GM23338 (cell line): ENCODE data around the gene CNTN1. TPM values are rescaled to one million over a fixed set of nuclear protein-coding genes. Genes with fewer than 3 reads are reported as not detected.

ENCODE experiments used
- ATAC-seq: fragments of 200-7000 bp; cut with Tn5 transposase; 3 replicates; pipeline ENCODE4 v1.9.1; 2020
- DNase-seq: peaks from one replicate; pipeline ENCODE4 v3.0.0-alpha.2; 2015; ENCODE audit warnings: low spot score
- H2AFZ ChIP-seq: fragments of 200-600 bp; sonication (generic); 2 replicates; pipeline ENCODE4 v1.8.0; 2016; ENCODE audit warnings: antibody characterized with exemption, mild to moderate bottlenecking, moderate library complexity
- H3F3A ChIP-seq: fragments of 200-600 bp; sonication (generic); replicated peaks from 2 replicates; pipeline ENCODE4 v1.8.0; 2017; ENCODE audit warnings: antibody characterized with exemption, mixed run types, low read depth
- H3K27ac ChIP-seq: fragments of 200-600 bp; sonication (generic); 2 replicates; pipeline ENCODE4 v1.6.1; 2016; ENCODE audit warnings: low read depth
- H3K27me3 ChIP-seq: fragments of 200-600 bp; sonication (generic); 2 replicates; pipeline ENCODE4 v1.8.0; 2016; ENCODE audit warnings: mild to moderate bottlenecking, mixed run types, moderate library complexity; ENCODE audit not compliant: insufficient read depth
- H3K36me3 ChIP-seq: fragments of 200-600 bp; sonication (generic); 2 replicates; pipeline ENCODE4 v1.8.0; 2016; ENCODE audit warnings: mild to moderate bottlenecking; ENCODE audit not compliant: insufficient read depth
- H3K4me1 ChIP-seq: fragments of 200-600 bp; sonication (generic); 2 replicates; pipeline ENCODE4 v1.8.0; 2016; ENCODE audit warnings: mild to moderate bottlenecking, moderate library complexity; ENCODE audit not compliant: insufficient read depth
- H3K4me2 ChIP-seq: fragments of 200-600 bp; sonication (generic); 2 replicates; pipeline ENCODE4 v1.7.1; 2017; ENCODE audit warnings: mixed run types
- H3K4me3 ChIP-seq: fragments of 200-600 bp; sonication (generic); 2 replicates; pipeline ENCODE4 v1.6.1; 2016; ENCODE audit warnings: mixed run types
- H3K79me2 ChIP-seq: fragments of 200-600 bp; sonication (generic); replicated peaks from 2 replicates; pipeline ENCODE4 v1.8.0; 2017; ENCODE audit warnings: mild to moderate bottlenecking; ENCODE audit not compliant: insufficient read depth
- H3K9me2 ChIP-seq: fragments of 200-600 bp; sonication (generic); 2 replicates; pipeline ENCODE4 v1.8.0; 2017; ENCODE audit not compliant: insufficient read depth
- H4K20me1 ChIP-seq: fragments of 200-600 bp; sonication (generic); replicated peaks from 2 replicates; pipeline ENCODE4 v1.8.0; 2017; ENCODE audit warnings: mild to moderate bottlenecking; ENCODE audit not compliant: insufficient read depth
- H3K27ac Mint-ChIP-seq: 2 replicates; pipeline ENCODE4 v1.8.0; 2020; ENCODE audit warnings: inconsistent platforms, mild to moderate bottlenecking, moderate library complexity, mixed read lengths
- H3K27me3 Mint-ChIP-seq: 3 replicates; pipeline ENCODE4 v1.8.0; 2022; ENCODE audit warnings: low read depth, mild to moderate bottlenecking, moderate library complexity, mixed read lengths, inconsistent platforms; ENCODE audit not compliant: insufficient read depth, poor library complexity
- H3K36me3 Mint-ChIP-seq: 3 replicates; pipeline ENCODE4 v1.8.0; 2021; ENCODE audit warnings: low read depth, mild to moderate bottlenecking, inconsistent platforms, moderate library complexity, mixed read lengths
- H3K4me1 Mint-ChIP-seq: 3 replicates; pipeline ENCODE4 v1.8.0; 2020; ENCODE audit warnings: mild to moderate bottlenecking, inconsistent platforms, mixed read lengths
- H3K4me3 Mint-ChIP-seq: 3 replicates; pipeline ENCODE4 v1.8.0; 2021; ENCODE audit warnings: moderate library complexity, mild to moderate bottlenecking, inconsistent platforms, mixed read lengths
- H3K9me3 Mint-ChIP-seq: 3 replicates; pipeline ENCODE4 v1.8.0; 2020; ENCODE audit warnings: moderate library complexity, mild to moderate bottlenecking, inconsistent platforms, mixed read lengths
- CTCF ChIP-seq, 2 experiments: fragments of 200-600 bp in 1 of 2; sonication (generic) in 1 of 2; conservative IDR thresholded peaks; 2 replicates each; pipeline versions ENCODE4 v1.5.1 to v1.6.1; 2016 to 2017; ENCODE audit warnings: antibody characterized with exemption in 2 of 2, low read depth in 2 of 2, mild to moderate bottlenecking in 2 of 2, moderate library complexity in 1 of 2
- EZH2 ChIP-seq: fragments of 200-600 bp; sonication (generic); IDR thresholded peaks from one replicate; pipeline ENCODE4 v1.8.0; 2017; ENCODE audit warnings: antibody characterized with exemption, mild to moderate bottlenecking, low read depth; ENCODE audit not compliant: unreplicated experiment
- EZH2phosphoT487 ChIP-seq: fragments of 200-600 bp; sonication (generic); IDR thresholded peaks from one replicate; pipeline ENCODE4 v1.8.1; 2018; ENCODE audit warnings: antibody characterized with exemption; ENCODE audit not compliant: unreplicated experiment
- JUNB ChIP-seq: IDR thresholded peaks from one replicate; pipeline ENCODE4 v1.6.1; 2016; ENCODE audit warnings: antibody characterized with exemption; ENCODE audit not compliant: unreplicated experiment
- NANOG ChIP-seq: IDR thresholded peaks from 2 replicates; pipeline ENCODE4 v1.6.1; 2016; ENCODE audit warnings: antibody characterized with exemption, borderline replicate concordance
- POLR2AphosphoS5 ChIP-seq: IDR thresholded peaks from 2 replicates; pipeline ENCODE4 v1.6.1; 2016; ENCODE audit warnings: antibody characterized with exemption, low read depth
- REST ChIP-seq: IDR thresholded peaks from one replicate; pipeline ENCODE4 v1.6.1; 2018; ENCODE audit warnings: antibody characterized with exemption; ENCODE audit not compliant: unreplicated experiment
- STAT1 ChIP-seq: IDR thresholded peaks from one replicate; pipeline ENCODE4 v1.6.1; 2016; ENCODE audit warnings: antibody characterized with exemption; ENCODE audit not compliant: unreplicated experiment
- ZNF114 ChIP-seq: fragments of 250-450 bp; sonication (Bioruptor Pico); IDR thresholded peaks from 2 replicates; pipeline ENCODE4 v1.5.0; 2020; ENCODE audit warnings: mild to moderate bottlenecking, moderate library complexity
- ZNF331 ChIP-seq: fragments of 250-450 bp; sonication (Bioruptor Pico); IDR thresholded peaks from 2 replicates; pipeline ENCODE4 v1.5.0; 2020; ENCODE audit warnings: low read depth, mild to moderate bottlenecking, moderate library complexity
- ZNF462 ChIP-seq: fragments of 250-450 bp; sonication (Bioruptor Pico); IDR thresholded peaks from 2 replicates; pipeline ENCODE4 v1.5.0; 2020; ENCODE audit warnings: mild to moderate bottlenecking, moderate library complexity
- polyA plus RNA-seq: library from polyadenylated mRNA; unstranded; fragments of >200 nt; fragmentation: Nextera tagmentation; extraction: Ambion mirVana; gene quantifications from 2 replicates; pipeline ENCODE4 v1.2.1, GENCODE V29; 2016
- total RNA-seq: library from RNA; depleted of rRNA; stranded (reverse); fragments of >200 nt; shearing (Covaris generic); gene quantifications from 2 replicates; pipeline ENCODE4 v1.2.3, GENCODE V29; 2014

CNTN1 gene
- total and polyA plus RNA-seq, 2 experiments from 2014 or later = 5.0 to 27.0 TPM

GRCh38 chr12:41026151-41026550, 333.9 kb downstream of the CNTN1 start:
- H3K4me1 ChIP-seq = no peaks in the 10 kb centered on the region
- H3K79me2 ChIP-seq = no peaks in the 10 kb centered on the region
- H3K4me2 ChIP-seq = no peak overlapping the region
- Mint-ChIP-seq H3K36me3 (no peaks in the 10 kb centered on the region), H3K27ac (no peak overlapping the region), H3K4me1 (no peaks in the 10 kb centered on the region), H3K9me3 (no peaks in the 10 kb centered on the region), H3K27me3 (no peaks in the 10 kb centered on the region), H3K4me3 (no peak overlapping the region)
- no peaks in the 10 kb centered on the region for H3K27me3 ChIP-seq
- no peaks in the 10 kb centered on the region for H3K36me3 ChIP-seq
- DNase-seq = no peak
- H3K27ac ChIP-seq = no peak overlapping the region
- no peak for ATAC-seq
- H2AFZ ChIP-seq = no peak overlapping the region
- H4K20me1 ChIP-seq = no peaks in the 10 kb centered on the region
- H3F3A ChIP-seq = no peaks in the 10 kb centered on the region
- H3K4me3 ChIP-seq = no peak overlapping the region
- no peaks in the 10 kb centered on the region for H3K9me2 ChIP-seq
- TF ChIP-seq CTCF (conservative IDR thresholded peaks at IDR 0.05; ENCODE audit: low read depth in 2 of 2) = no peak
- TF ChIP-seq EZH2 = no peak
- no peak for TF ChIP-seq NANOG
- TF ChIP-seq REST = no peak
- no peak for TF ChIP-seq ZNF114 (CRISPR knock-in tag)
- TF ChIP-seq EZH2phosphoT487 = no peak
- no peak for TF ChIP-seq ZNF331 (CRISPR knock-in tag)
- no peak for TF ChIP-seq JUNB

GRCh38 chr12:41032386-41032785, 340.1 kb downstream of the CNTN1 start:
- DNase-seq (no peak), ATAC-seq (no peak)
- Histone ChIP-seq H3K36me3 (no peaks in the 10 kb centered on the region), H3K27me3 (no peaks in the 10 kb centered on the region), H3K9me2 (no peaks in the 10 kb centered on the region), H3F3A (no peaks in the 10 kb centered on the region), H3K4me1 (no peaks in the 10 kb centered on the region), H4K20me1 (no peaks in the 10 kb centered on the region), H3K27ac (no peak overlapping the region), H2AFZ (no peak overlapping the region), H3K79me2 (no peaks in the 10 kb centered on the region), H3K4me2 (no peak overlapping the region), H3K4me3 (no peak overlapping the region)
- no peaks in the 10 kb centered on the region for H3K36me3 Mint-ChIP-seq
- H3K4me1 Mint-ChIP-seq = no peaks in the 10 kb centered on the region
- no peaks in the 10 kb centered on the region for H3K9me3 Mint-ChIP-seq
- H3K27ac Mint-ChIP-seq = no peak overlapping the region
- no peak overlapping the region for H3K4me3 Mint-ChIP-seq
- peaks cover 2% of the 10 kb centered on the region for H3K27me3 Mint-ChIP-seq
- TF ChIP-seq JUNB (no peak), STAT1 (no peak), ZNF331 (CRISPR knock-in tag) (no peak), ZNF462 (CRISPR knock-in tag) (no peak), POLR2AphosphoS5 (no peak), EZH2 (no peak), NANOG (no peak)
